DMS53 treated with DMSO at 0.1 percent for 48 hours (cell line): Measurements from ENCODE around the gene CACNA2D1.
"Not testable (repeated sequence)": the region's sequence is repeated elsewhere in the genome, so short reads cannot be mapped to it uniquely, and the experiment has no call there.

ENCODE experiments used
- DNase-seq: peaks from one replicate; lab custom pipeline; 2025; ENCODE audit not compliant: unreplicated experiment; lab: John Stamatoyannopoulos, UW

CACNA2D1 gene

GRCh38 chr7:82393840-82394220 lies 49.7 kb downstream of the CACNA2D1 start:
- no peak for DNase-seq

DNA sequence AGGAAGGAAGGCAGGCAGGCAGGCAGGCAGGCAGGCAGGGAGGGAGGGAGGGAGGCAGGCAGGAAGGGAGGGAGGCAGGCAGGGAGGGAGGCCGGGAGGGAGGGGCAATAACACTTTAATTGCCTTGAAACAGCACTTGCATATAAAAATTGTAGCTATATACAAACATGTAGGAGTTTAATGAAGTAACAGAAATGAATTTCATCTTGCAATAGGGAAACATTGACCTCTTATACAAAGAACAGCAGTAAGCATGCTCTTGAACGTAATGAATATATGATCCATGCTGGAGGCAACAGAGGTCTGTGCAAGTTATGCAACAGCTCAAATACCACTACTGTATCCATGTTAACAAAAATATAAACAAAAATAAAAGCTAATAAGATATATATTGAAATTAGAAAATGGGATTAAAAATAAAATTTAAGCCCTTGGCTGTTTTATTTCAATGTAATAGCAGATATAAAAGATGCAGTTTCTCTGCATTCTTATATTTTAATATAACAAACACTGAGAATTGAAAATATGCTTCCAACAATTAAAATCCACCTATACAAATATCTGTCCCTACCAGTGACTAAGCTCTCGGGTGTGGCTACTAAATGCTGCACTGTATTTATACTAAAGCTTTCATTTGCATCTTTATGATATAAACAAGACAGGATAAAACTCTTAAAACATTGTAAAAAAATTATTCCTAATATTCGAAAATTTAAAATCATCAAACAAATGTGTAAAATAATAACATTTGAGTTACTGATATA lies 50.3 kb downstream of the CACNA2D1 start:
- no peak for DNase-seq

DNA sequence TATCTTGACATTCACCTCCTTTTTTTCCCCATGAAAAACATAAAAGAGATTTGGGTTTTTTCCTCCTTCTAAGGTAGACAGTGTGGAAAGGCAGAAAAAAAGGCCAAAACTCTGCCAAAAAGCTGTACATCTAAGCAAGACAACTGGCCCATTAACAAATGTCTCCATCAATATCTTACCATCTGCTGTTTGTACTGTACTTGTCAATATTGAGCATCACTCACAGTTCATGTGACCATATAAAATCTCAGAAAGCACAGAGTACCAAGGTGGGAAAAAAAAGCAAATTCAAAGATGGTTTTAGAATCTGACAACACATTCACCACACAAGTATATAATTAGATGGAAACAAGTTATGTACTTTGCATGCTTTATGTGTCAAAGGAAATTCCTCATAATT lies 52.6 kb downstream of the CACNA2D1 start:
- no peak for DNase-seq

DNA sequence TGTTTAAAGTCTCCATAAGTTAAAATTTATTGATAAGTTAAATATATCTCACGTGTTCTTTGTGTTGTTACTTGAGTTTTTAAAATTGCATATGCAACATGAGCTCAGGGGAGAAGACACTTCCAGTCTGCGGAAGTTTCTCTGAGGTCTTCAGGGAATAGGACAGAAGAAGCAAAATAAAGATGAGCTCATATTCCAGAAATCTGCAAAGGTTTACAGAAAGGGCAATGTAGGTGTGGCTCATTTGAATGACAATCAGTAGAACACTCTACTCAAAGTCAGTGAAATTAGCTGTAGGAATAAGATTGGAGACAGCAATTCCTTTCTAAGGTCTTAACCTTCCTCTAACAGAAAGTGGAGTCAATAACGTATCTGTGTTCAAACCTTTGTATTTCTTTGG lies 53.7 kb downstream of the CACNA2D1 start:
- no peak for DNase-seq

DNA sequence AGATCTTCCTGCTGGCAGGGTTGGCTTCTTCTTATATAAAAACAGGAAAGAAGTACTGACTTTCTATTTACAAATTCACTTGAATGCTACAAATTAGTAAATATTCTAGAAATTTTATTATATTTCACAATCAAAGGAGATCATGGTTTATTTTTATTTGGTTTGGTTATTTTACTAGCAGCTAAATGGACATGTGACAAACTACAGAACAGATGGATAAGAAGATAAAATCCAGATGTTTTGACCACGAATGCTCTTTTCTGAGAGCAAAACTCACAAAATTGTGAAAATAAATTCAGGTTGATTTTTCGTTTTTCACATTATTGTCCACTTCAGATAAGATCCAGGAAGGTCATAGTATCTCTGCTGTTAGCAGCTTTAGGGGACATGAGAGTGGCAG lies 55.4 kb downstream of the CACNA2D1 start:
- no peak for DNase-seq

GRCh38 chr7:82386571-82386970 lies 57.0 kb downstream of the CACNA2D1 start:
- not testable (repeated sequence) for DNase-seq

GRCh38 chr7:82384779-82385178 lies 58.8 kb downstream of the CACNA2D1 start:
- DNase-seq, result no peak

DNA sequence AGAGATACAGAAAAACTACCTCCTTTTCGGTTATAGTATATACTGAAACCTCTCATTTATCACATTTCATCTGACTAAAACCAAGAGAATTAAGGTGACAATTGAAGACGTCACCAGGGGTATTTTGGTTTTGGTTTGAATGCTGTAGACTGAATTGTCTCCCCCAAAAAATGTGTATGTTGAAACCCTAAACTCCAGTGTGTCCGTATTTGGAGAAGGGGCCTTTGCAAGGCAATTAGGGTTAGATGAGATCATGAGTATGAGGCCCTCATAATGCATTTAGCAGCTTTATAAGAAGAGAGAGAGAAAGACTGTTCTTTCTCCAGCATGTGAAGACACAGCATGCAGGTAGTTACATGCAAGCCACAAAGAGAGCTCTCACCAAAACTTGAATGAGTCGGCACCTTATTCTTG lies 59.5 kb downstream of the CACNA2D1 start:
- DNase-seq, result no peak

GRCh38 chr7:82382276-82382675 lies 61.3 kb downstream of the CACNA2D1 start:
- no peak for DNase-seq

GRCh38 chr7:82376739-82377138 lies 66.8 kb downstream of the CACNA2D1 start:
- no peak for DNase-seq

DNA sequence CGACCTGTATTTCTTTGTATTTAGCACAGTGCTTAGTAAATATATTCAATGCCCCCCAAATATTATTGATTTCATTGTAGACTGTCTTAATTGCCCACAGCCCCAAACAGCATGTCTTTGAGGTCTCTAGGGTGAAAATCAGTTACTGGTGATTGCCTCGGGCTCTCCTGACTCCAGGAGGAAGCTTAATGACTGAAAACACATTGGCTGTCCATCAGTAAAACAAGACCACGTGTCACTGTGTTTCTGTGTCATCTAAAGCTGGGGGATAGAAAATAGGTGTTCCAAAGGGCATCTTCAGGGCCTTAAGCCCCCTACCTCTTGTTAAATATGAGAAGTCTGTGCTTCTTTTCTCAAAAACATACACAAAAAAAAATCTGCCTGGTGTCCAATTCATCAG lies 67.9 kb downstream of the CACNA2D1 start:
- DNase-seq, result no peak

DNA sequence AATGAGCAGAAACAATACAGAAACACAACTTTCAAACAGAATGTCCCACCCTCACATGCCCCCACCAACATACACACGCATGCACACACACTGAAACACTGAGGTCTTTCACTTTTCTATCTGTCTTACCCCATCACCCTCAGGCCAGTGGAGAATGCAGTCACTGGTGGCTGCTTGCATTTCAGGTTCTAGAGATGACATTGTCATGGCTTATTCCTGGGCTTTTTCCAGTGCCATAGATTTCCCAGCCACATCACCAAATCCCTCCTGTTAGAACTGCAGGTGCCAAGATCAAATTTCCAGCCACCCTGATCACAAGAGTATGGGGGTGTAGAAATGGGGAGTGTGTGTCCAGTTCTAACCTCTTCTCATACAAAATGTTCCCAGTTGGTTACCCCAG lies 68.4 kb downstream of the CACNA2D1 start:
- DNase-seq, result no peak

DNA sequence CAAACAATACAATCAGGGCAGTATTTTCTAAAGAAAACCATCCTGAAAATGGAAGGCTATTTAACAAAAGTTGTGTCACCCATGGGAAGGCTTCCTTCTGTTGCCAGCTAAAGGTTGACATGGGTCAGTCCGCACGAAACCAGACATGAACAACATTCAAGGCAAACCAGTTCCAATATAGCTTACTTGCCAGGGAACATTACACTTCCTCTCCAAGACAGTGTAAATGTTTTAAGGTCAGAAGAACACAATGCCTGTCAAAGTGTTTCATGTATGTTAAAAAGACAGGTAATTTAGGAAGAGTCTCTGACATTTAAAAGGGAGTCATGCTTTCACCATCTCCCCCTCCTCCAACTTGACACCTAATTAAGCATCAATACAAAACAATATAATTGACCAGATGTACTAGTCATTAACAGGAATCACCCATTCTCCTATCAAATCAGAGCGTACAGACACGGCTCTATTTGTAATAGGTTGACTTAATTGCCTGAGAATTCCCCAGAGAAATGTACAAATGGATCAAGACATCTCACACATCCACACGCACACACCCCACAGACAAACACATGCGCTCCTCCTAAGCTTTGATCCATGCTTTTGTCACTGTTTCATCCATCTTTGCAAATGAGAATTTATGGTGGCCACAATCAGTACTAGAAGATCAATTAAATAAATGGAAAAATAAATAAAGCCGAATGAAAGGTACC lies 69.5 kb downstream of the CACNA2D1 start:
- DNase-seq, result no peak

GRCh38 chr7:82364671-82365070 lies 78.9 kb downstream of the CACNA2D1 start:
- no peak for DNase-seq

DNA sequence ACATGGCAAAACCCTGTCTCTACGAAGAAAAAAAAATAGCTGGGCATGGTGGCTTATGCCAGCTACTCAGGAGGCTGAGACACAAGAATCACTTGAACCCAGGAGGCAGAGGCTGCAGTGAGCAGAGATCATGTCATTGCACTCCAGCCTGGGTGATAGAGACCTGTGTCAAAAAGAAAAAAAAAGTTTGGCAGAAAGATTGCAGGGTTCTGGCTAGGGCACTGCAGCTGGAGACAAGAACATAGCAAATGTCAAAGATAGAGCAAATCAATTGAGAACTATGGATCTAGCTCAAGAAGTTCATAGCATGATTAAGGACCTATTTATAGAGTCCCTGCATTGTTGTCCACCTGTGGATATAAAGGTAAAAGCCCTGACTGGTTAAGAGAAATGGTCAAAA lies 79.5 kb downstream of the CACNA2D1 start:
- DNase-seq, result no peak

DNA sequence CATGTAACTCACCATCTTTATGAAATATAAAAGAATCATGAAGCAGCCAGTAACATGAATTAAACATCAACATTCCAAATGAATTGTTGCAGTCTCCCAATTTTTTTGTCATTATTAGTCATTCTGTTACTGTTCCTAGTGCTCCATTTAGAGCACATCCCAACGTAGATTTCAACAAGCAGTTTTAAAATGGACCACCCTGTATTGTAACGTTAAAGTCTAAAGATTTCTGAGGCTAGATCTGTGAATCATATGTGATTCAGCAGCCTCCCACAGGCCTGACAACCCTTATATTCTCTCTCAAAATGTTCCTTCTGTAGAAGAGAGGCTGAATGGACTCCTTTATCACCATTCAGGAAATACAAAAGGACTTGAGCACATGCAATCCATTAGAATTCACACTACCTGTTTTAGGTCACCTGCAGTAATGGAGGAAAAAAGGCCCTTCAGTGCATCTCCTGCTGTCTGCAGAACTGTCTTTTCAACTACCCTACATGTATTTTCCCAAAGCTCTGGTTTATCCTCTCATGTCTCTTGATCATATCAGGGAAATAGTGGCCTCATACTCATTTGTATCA lies 81.4 kb downstream of the CACNA2D1 start:
- no peak for DNase-seq

DNA sequence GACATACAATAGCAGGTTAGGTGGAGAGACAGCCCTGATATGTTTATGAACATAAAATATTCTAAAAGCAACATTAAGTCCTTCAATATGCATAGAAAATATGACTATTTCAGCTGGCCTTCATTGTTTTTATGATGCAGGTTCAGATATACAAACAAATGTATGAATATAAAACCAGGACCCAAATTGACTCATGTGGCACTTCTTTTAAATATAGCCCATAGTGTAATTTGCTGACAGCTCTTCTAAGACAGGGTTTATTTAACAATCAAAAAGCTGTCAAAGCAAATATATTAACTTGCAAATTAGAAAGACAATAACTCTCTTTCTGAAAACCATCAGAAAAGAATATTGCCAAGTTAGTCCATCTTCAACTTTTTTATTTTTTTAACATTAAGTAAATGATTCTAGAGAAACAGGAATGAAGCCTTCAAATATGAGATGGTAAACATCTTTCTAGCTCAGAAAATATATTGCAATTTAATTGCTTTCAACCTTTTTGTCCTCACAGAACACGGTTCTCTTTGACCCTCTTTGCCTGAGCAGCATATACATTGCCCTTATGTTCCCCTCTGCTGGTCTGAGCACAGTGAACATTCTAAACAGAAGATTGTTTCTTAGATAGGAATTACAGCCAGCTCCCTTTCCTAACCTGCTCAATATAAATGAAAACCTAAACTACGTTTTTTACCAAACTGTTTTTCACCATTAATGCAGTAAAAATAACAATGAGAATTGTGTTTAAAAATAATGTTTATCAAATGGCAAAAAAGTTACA lies 82.8 kb downstream of the CACNA2D1 start:
- DNase-seq, result no peak

DNA sequence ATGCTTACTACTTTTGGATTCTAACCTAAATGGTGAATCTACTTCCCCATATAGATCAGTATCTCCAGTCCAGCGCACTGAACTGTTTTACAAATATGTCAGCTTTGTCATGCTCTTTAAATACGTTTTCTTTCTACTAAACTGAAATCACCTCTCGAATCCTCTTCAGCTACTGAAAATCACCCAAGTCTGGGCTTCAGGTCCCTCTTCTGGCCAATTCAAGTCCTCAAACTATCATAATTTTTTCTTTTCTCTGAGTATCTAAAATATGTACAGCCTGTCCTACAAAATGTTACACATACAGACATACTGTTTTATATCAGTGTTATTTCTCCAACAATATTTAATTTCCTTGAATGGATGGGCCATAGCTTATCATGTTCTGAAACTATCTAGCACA lies 84.2 kb downstream of the CACNA2D1 start:
- no peak for DNase-seq

- DNase-seq, result no peak
Measured at GRCh38 chr7:82358923-82359322, 84.7 kb downstream of the CACNA2D1 start.

DNA sequence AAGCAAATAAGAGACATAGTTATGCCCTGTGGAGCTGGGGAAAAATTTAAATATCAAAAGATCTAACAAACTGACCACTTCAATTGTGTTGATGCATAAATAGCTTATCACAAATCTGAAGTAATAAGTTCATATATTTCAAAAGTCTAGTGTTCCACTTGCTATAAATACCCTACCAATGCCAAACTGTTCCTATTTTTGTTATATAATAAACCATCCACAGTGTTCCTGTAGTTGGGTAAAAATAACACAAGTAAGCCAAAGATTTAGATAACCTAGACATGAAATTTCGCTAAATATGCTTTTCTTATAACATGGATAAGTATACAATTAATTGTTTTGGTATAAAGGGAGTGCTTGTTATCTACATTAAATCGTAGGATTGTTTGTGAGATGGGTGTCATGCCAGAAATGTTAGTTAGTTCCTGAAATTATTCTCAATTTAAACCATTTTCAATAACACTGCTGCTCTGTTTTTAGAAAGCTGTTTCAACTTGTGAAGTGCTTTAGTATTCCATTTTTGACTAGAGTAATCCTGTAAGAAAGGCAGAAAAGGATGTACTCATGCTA lies 85.5 kb downstream of the CACNA2D1 start:
- DNase-seq, result no peak

- no peak for DNase-seq
Measured at GRCh38 chr7:82348251-82348650, 95.3 kb downstream of the CACNA2D1 start.
